ENCODE measurements around the gene TMEM9.

GRCh38 chr1:201190624-201191051 is 36.4 kb upstream of the TMEM9 start, which contains the start of gene IGFN1:
- TF ChIP-seq YY1 (IDR thresholded peaks at IDR 0.05; ENCODE audit: insufficient read depth, insufficient read length) (no peak), ZNF274 (IDR thresholded peaks at IDR 0.05; ENCODE audit: low read depth, low read length) (no peak)

All from NT2/D1 (cell line).